H1 (cell line): ENCODE results near the gene MINAR2. TPM values are rescaled to one million over a fixed set of nuclear protein-coding genes. Genes with fewer than 3 reads are reported as not detected.

ENCODE experiments used
- CTCF ChIA-PET: fragments of 300-600 bp; sonication (Branson Sonifier 250); formaldehyde crosslinking; loops from one replicate; lab custom pipeline; 2021; ENCODE audit not compliant: partially characterized antibody; lab: Charles Lee
- POLR2A ChIA-PET: fragments of 300-600 bp; sonication (Branson Sonifier 250); formaldehyde crosslinking; loops from one replicate; lab custom pipeline; 2021; ENCODE audit warnings: inconsistent platforms; ENCODE audit not compliant: partially characterized antibody; lab: Charles Lee
- DNase-seq, 2 experiments: peaks; one replicate each; pipeline versions ENCODE4 v3.0.0 to v3.0.0-alpha.2; 2010 to 2022; ENCODE audit warnings: low spot score in 2 of 2, low read depth in 1 of 2, mixed read lengths in 1 of 2
- FAIRE-seq: peaks from 2 replicates; lab custom pipeline; 2011; peaks lifted over from hg19 to GRCh38; lab: Jason Lieb, UNC
- H2AFZ ChIP-seq: 2 replicates; pipeline ENCODE4 v1.8.1; 2012; ENCODE audit warnings: low read length, inconsistent platforms
- H2AK5ac ChIP-seq: 2 replicates; pipeline ENCODE4 v1.6.1; 2013; ENCODE audit warnings: low read depth, low read length
- H2BK120ac ChIP-seq: replicated peaks from 2 replicates; pipeline ENCODE3; 2013; ENCODE audit warnings: low read depth, low read length, inconsistent platforms
- H2BK12ac ChIP-seq: 2 replicates; pipeline ENCODE4 v1.6.1; 2013; ENCODE audit warnings: low read depth, low read length
- H2BK15ac ChIP-seq: 2 replicates; pipeline ENCODE4 v1.6.1; 2013; ENCODE audit warnings: low read length
- H2BK20ac ChIP-seq: 2 replicates; pipeline ENCODE4 v1.6.1; 2013; ENCODE audit warnings: low read length
- H2BK5ac ChIP-seq: 2 replicates; pipeline ENCODE4 v1.6.1; 2013; ENCODE audit warnings: low read depth, low read length
- H3K14ac ChIP-seq: 2 replicates; pipeline ENCODE4 v1.6.1; 2013; ENCODE audit warnings: inconsistent platforms; ENCODE audit not compliant: insufficient read length
- H3K18ac ChIP-seq: 2 replicates; pipeline ENCODE4 v1.6.1; 2013; ENCODE audit warnings: low read length; ENCODE audit errors: extremely low read depth
- H3K23ac ChIP-seq: 2 replicates; pipeline ENCODE4 v1.6.1; 2013; ENCODE audit warnings: inconsistent platforms; ENCODE audit not compliant: insufficient read length
- H3K23me2 ChIP-seq: 2 replicates; pipeline ENCODE4 v1.6.1; 2013; ENCODE audit warnings: low read depth, low read length
- H3K27ac ChIP-seq: 2 replicates; pipeline ENCODE4 v1.6.1; 2011; ENCODE audit warnings: low read depth, low read length, inconsistent platforms
- H3K27me3 ChIP-seq, 4 experiments: replicated peaks in 1 of 4; 1 replicate in 1 of 4; 2 replicates in 3 of 4; pipeline versions ENCODE4 v1.6.1 to v1.8.1; 2011 to 2013; ENCODE audit warnings: low read length in 3 of 4, mild to moderate bottlenecking in 3 of 4, inconsistent platforms in 2 of 4, mixed read lengths in 2 of 4, moderate library complexity in 1 of 4; ENCODE audit not compliant: control insufficient read depth in 3 of 4, insufficient read depth in 3 of 4; ENCODE audit errors: extremely low read depth in 1 of 4
- H3K36me3 ChIP-seq, 4 experiments: 2 replicates each; pipeline versions ENCODE4 v1.6.1 to v1.8.1; 2011 to 2013; ENCODE audit warnings: mild to moderate bottlenecking in 4 of 4, low read length in 3 of 4, moderate library complexity in 2 of 4, control low read depth in 1 of 4, inconsistent platforms in 1 of 4; ENCODE audit not compliant: insufficient read depth in 4 of 4, control insufficient read depth in 2 of 4
- H3K4ac ChIP-seq: replicated peaks from 2 replicates; pipeline ENCODE3; 2013; ENCODE audit warnings: low read length, low read depth, mixed read lengths, inconsistent platforms; ENCODE audit not compliant: insufficient read length
- H3K4me1 ChIP-seq, 4 experiments: replicated peaks in 1 of 4; 1 replicate in 1 of 4; 2 replicates in 3 of 4; pipeline versions ENCODE4 v1.6.1 to v1.8.1; 2011 to 2013; ENCODE audit warnings: low read length in 3 of 4, inconsistent platforms in 2 of 4, mixed read lengths in 1 of 4; ENCODE audit not compliant: insufficient read depth in 4 of 4, control insufficient read depth in 3 of 4
- H3K4me2 ChIP-seq, 2 experiments: 2 replicates each; pipeline versions ENCODE4 v1.6.1 to v1.8.1; 2011 to 2013; ENCODE audit warnings: low read depth in 2 of 2, low read length in 2 of 2, control low read depth in 1 of 2, inconsistent platforms in 1 of 2, mild to moderate bottlenecking in 1 of 2; ENCODE audit not compliant: insufficient read depth in 1 of 2
- H3K4me3 ChIP-seq, 4 experiments: fragments of 200-600, 300-600 bp in 1 of 4; sonication (generic), shearing (Covaris generic), sonication (Bioruptor Twin) in 1 of 4; 2 replicates each; pipeline versions ENCODE4 v1.5.1 to v1.8.1; 2011 to 2016; ENCODE audit warnings: low read length in 4 of 4, low read depth in 3 of 4, control low read depth in 2 of 4, inconsistent platforms in 2 of 4, mild to moderate bottlenecking in 2 of 4, mixed read lengths in 1 of 4, moderate library complexity in 1 of 4; ENCODE audit not compliant: insufficient read depth in 2 of 4; ENCODE audit errors: extremely low read depth in 1 of 4
- H3K56ac ChIP-seq: replicated peaks from 2 replicates; pipeline ENCODE3; 2013; ENCODE audit warnings: low read depth, mild to moderate bottlenecking, mixed read lengths, low read length, inconsistent platforms; ENCODE audit not compliant: insufficient read length
- H3K79me1 ChIP-seq: 2 replicates; pipeline ENCODE4 v1.6.1; 2013; ENCODE audit warnings: low read depth, low read length, control low read depth
- H3K79me2 ChIP-seq, 2 experiments: 2 replicates each; pipeline versions ENCODE4 v1.6.1 to v1.8.1; 2012 to 2013; ENCODE audit warnings: low read length in 2 of 2, mild to moderate bottlenecking in 2 of 2, inconsistent platforms in 1 of 2; ENCODE audit not compliant: insufficient read depth in 2 of 2, control insufficient read depth in 1 of 2
- H3K9ac ChIP-seq, 4 experiments: replicated peaks in 1 of 4; 1 replicate in 1 of 4; 2 replicates in 3 of 4; pipeline versions ENCODE4 v1.6.1 to v1.8.1; 2011 to 2013; ENCODE audit warnings: low read depth in 3 of 4, low read length in 3 of 4, control low read depth in 2 of 4, mild to moderate bottlenecking in 2 of 4, moderate library complexity in 2 of 4, inconsistent platforms in 1 of 4; ENCODE audit errors: extremely low read depth in 1 of 4
- H3K9me3 ChIP-seq, 2 experiments: 2 replicates each; pipeline versions ENCODE4 v1.6.1 to v1.8.1; 2012 to 2013; ENCODE audit warnings: mild to moderate bottlenecking in 2 of 2, moderate library complexity in 2 of 2, control low read depth in 1 of 2, inconsistent platforms in 1 of 2, low read depth in 1 of 2, low read length in 1 of 2, mixed read lengths in 1 of 2; ENCODE audit not compliant: insufficient read depth in 2 of 2
- H4K20me1 ChIP-seq, 2 experiments: replicated peaks in 1 of 2; 2 replicates each; pipeline versions ENCODE3 to v1.8.1; 2011 to 2013; ENCODE audit warnings: inconsistent platforms in 2 of 2, low read length in 2 of 2, mild to moderate bottlenecking in 1 of 2; ENCODE audit not compliant: insufficient read depth in 2 of 2, control insufficient read depth in 1 of 2
- H4K5ac ChIP-seq: 2 replicates; pipeline ENCODE4 v1.6.1; 2013; ENCODE audit warnings: low read length, low read depth, mixed read lengths, inconsistent platforms; ENCODE audit not compliant: insufficient read length
- H4K8ac ChIP-seq: 2 replicates; pipeline ENCODE4 v1.8.0; 2013; ENCODE audit warnings: mild to moderate bottlenecking, moderate library complexity, low read length, inconsistent platforms; ENCODE audit not compliant: insufficient read depth; ENCODE audit errors: extremely low read depth
- H4K91ac ChIP-seq: replicated peaks from 2 replicates; pipeline ENCODE3; 2013; ENCODE audit warnings: low read length, mixed read lengths, inconsistent platforms; ENCODE audit not compliant: insufficient read length
- ASH2L ChIP-seq: fragments of 200-600, 300-600 bp; sonication (generic); IDR thresholded peaks from one replicate; pipeline ENCODE4 v1.7.1; 2017; ENCODE audit warnings: low read length
- HDAC2 ChIP-seq, 2 experiments: fragments of 300-600 bp in 1 of 2; sonication (generic) in 1 of 2; IDR thresholded peaks; 2 replicates each; pipeline ENCODE4 v1.6.1; 2011 to 2012; ENCODE audit warnings: low read depth in 2 of 2, low read length in 2 of 2, mild to moderate bottlenecking in 2 of 2, moderate library complexity in 2 of 2, borderline replicate concordance in 1 of 2, inconsistent platforms in 1 of 2
- TEAD4 ChIP-seq: IDR thresholded peaks from 2 replicates; pipeline ENCODE4 v1.6.1; 2012; ENCODE audit warnings: low read depth, low read length, inconsistent platforms, mixed read lengths
- WGBS, 2 experiments: shearing (Covaris generic) in 1 of 2; methylation state at CpG; one replicate each; pipeline versions ENCODE4 v1.1.6 to v1.1.7; 2013 to 2015; ENCODE audit warnings: low lambda C conversion rate in 2 of 2, mixed read lengths in 2 of 2, inconsistent platforms in 1 of 2, low coverage in 1 of 2, missing lambda C conversion rate in 1 of 2; ENCODE audit not compliant: insufficient replicate concordance in 2 of 2, insufficient coverage in 1 of 2, insufficient read length in 1 of 2; ENCODE audit errors: extremely low coverage in 1 of 2, missing lambda C conversion rate in 1 of 2; 5-methylcytosine and 5-hydroxymethylcytosine counted together
- polyA plus RNA-seq, 7 experiments: library from polyadenylated mRNA; depleted of rRNA in 3 of 7; stranded (reverse) in 5 of 7; unstranded in 2 of 7; fragments of >200 nt in 5 of 7; fragments of 200-250 nt in 2 of 7; gene quantifications; 1 replicate in 5 of 7; 2 replicates in 1 of 7; 4 replicates in 1 of 7; pipeline versions ENCODE4 v1.2.1 to v1.2.3, GENCODE V29; 2011 to 2013; ENCODE audit warnings: missing spikeins in 2 of 7, mixed read lengths in 2 of 7
- total RNA-seq: library from RNA; stranded (reverse); fragmentation: NEBNext Ultra II Directional; extraction: Animal tissue kit (Norgen Biotek cat#: 25700); gene quantifications from 2 replicates; pipeline ENCODE4 v1.2.1, GENCODE V29; 2021
- TF ChIP-seq, protein P1 (sequence below): IDR thresholded peaks from 2 replicates; pipeline ENCODE4 v1.6.1; 2011; ENCODE audit warnings: low read depth, mild to moderate bottlenecking, low read length; ENCODE audit not compliant: insufficient read depth

Gene MINAR2
- total and polyA plus RNA-seq, 2 of the 8 experiments (the other 6 are each of a cell fraction or from before 2014, with no cell fraction given), result 0.17 TPM; not detected in 1

DNA sequence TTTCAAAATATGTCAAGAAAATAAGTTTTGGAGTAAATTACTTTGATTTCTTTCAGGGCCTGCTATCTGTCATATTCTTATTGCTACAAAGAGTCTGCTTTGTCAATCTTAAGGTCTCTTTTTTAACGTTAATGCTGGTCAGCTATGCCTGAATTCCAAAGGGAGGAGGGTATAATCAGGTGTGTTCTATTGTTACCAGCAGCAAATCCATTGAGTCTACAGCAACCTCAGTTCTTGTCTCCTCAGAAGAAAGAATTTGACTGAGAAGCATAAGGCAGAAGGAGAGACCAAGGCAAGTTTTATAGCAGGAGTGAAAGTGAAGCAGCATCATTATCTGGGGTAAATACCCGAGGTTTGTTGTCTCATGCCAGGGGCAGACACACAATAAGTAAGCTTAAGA, 23.7 kb upstream of the MINAR2 start:
- Histone ChIP-seq H3K27me3 (no peaks in the 10 kb centered on the region), H2BK20ac (peak overlapping the region; percentile 26; the same call in 1 of the 2 replicates), H4K20me1 (no peaks in the 10 kb centered on the region), H3K23ac (no peak overlapping the region), H4K5ac (no peak overlapping the region), H4K91ac (no peak overlapping the region), H3K18ac (peak overlapping the region; percentile 78), H3K56ac (no peak overlapping the region), H3K23me2 (no peaks in the 10 kb centered on the region), H2BK15ac (no peak overlapping the region), H3K9me3 (no peaks in the 10 kb centered on the region; a peak in 1 of 4 replicates), H2BK120ac (no peak overlapping the region), H3K14ac (no peak overlapping the region), H3K4ac (no peak overlapping the region), H3K79me1 (no peaks in the 10 kb centered on the region), H2BK5ac (peak overlapping the region; percentile 84; the same call in 1 of the 2 replicates), H3K9ac (no peak overlapping the region), H3K79me2 (no peaks in the 10 kb centered on the region), H3K27ac (peak overlapping the region; percentile 48; the same call in 1 of the 2 replicates), H3K4me2 (peak overlapping the region; percentile 34 to 52), H2AFZ (no peak overlapping the region), H3K36me3 (peaks cover 0 to 8% (median 2%) of the 10 kb centered on the region in 4 experiments; a peak in 2 of 8 replicates), H2AK5ac (no peak overlapping the region), H2BK12ac (no peak overlapping the region), H3K4me1 (peaks cover 2 to 21% (median 11%) of the 10 kb centered on the region in 4 experiments; a peak in 6 of 7 replicates), H4K8ac (no peak overlapping the region), H3K4me3 (peak overlapping the region in 1 of 4 experiments; percentile 33; a peak in 1 of 8 replicates)
- FAIRE-seq, result peak; percentile 72
- WGBS, 2 experiments, result 11% methylated on average over 2 of the region's 2 CpGs; no CpG with 5 or more reads in 1 of the 2 experiments
- ChIA-PET POLR2A (interaction anchor here (1.5 to 2.0 kb wide), 2 partner anchors 29 to 263 kb away, joined by 3 to 6 read pairs; no protein-coding TSS in a partner anchor), CTCF (interaction anchor here (0.5 to 1.5 kb wide), 2 partner anchors 60 to 63 kb away, joined by 3 to 4 read pairs; no protein-coding TSS in a partner anchor)
- no peak for DNase-seq
- TF ChIP-seq TEAD4, result peak; percentile 84
- peak in 1 of 2 experiments; percentile 49; a peak in 1 of 4 replicates for TF ChIP-seq HDAC2 (IDR thresholded peaks at IDR 0.05; ENCODE audit: borderline replicate concordance in 1 of 2, low read depth in 2 of 2, low read length in 2 of 2)
- TF ChIP-seq, protein P1, sequence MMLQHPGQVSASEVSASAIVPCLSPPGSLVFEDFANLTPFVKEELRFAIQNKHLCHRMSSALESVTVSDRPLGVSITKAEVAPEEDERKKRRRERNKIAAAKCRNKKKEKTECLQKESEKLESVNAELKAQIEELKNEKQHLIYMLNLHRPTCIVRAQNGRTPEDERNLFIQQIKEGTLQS, result no peak
- TF ChIP-seq ASH2L, result peak; percentile 33
